Astrocyte (in vitro differentiated cells and primary cell): ENCODE data around the gene RPUSD1. TPM values are rescaled to one million over a fixed set of nuclear protein-coding genes. Genes with fewer than 3 reads are reported as not detected.

Experiments
- DNase-seq: peaks from one replicate; pipeline ENCODE4 v3.0.0-alpha.2; 2010; ENCODE audit warnings: low read depth
- FAIRE-seq: peaks from 2 replicates; lab custom pipeline; 2011; peaks lifted over from hg19 to GRCh38; lab: Jason Lieb, UNC
- H2AFZ ChIP-seq: 2 replicates; pipeline ENCODE4 v1.6.0; 2012; ENCODE audit warnings: low read depth, low read length, inconsistent platforms
- H3K27ac ChIP-seq: 2 replicates; pipeline ENCODE4 v1.5.1; 2011; ENCODE audit warnings: low read depth, low read length, inconsistent platforms
- H3K27me3 ChIP-seq: 2 replicates; pipeline ENCODE4 v1.6.0; 2011; ENCODE audit warnings: low read length, inconsistent platforms; ENCODE audit not compliant: insufficient read depth
- H3K36me3 ChIP-seq: 2 replicates; pipeline ENCODE4 v1.5.1; 2011; ENCODE audit warnings: low read length, inconsistent platforms; ENCODE audit not compliant: insufficient read depth
- H3K4me1 ChIP-seq: 2 replicates; pipeline ENCODE4 v1.5.1; 2011; ENCODE audit warnings: low read length, inconsistent platforms; ENCODE audit not compliant: insufficient read depth
- H3K4me2 ChIP-seq: 2 replicates; pipeline ENCODE4 v1.6.0; 2012; ENCODE audit warnings: low read length, inconsistent platforms
- H3K4me3 ChIP-seq: 2 replicates; pipeline ENCODE4 v1.5.1; 2011; ENCODE audit warnings: low read depth, mild to moderate bottlenecking, low read length, inconsistent platforms; ENCODE audit not compliant: insufficient read depth
- H3K79me2 ChIP-seq: 2 replicates; pipeline ENCODE4 v1.6.0; 2012; ENCODE audit warnings: mild to moderate bottlenecking, low read length, inconsistent platforms; ENCODE audit not compliant: insufficient read depth
- H3K9ac ChIP-seq: 2 replicates; pipeline ENCODE4 v1.6.0; 2012; ENCODE audit warnings: mild to moderate bottlenecking, low read length, inconsistent platforms
- H3K9me3 ChIP-seq: 2 replicates; pipeline ENCODE4 v1.5.1; 2012; ENCODE audit warnings: low read depth, mild to moderate bottlenecking, low read length, inconsistent platforms; ENCODE audit not compliant: insufficient read depth
- H4K20me1 ChIP-seq: 2 replicates; pipeline ENCODE4 v1.6.0; 2012; ENCODE audit warnings: low read length, inconsistent platforms; ENCODE audit not compliant: insufficient read depth
- H3K27ac Mint-ChIP-seq: one replicate; pipeline ENCODE4 v1.8.0; 2021; ENCODE audit warnings: mild to moderate bottlenecking, mixed read lengths; ENCODE audit not compliant: unreplicated experiment
- H3K27me3 Mint-ChIP-seq: one replicate; pipeline ENCODE4 v1.8.0; 2021; ENCODE audit warnings: low read depth, mixed read lengths; ENCODE audit not compliant: unreplicated experiment
- H3K36me3 Mint-ChIP-seq: one replicate; pipeline ENCODE4 v1.8.0; 2021; ENCODE audit warnings: low read depth, mixed read lengths; ENCODE audit not compliant: unreplicated experiment
- H3K4me1 Mint-ChIP-seq: one replicate; pipeline ENCODE4 v1.8.0; 2021; ENCODE audit warnings: low read depth, mixed read lengths; ENCODE audit not compliant: unreplicated experiment
- H3K4me3 Mint-ChIP-seq: one replicate; pipeline ENCODE4 v1.8.0; 2021; ENCODE audit warnings: mild to moderate bottlenecking, moderate library complexity, mixed read lengths; ENCODE audit not compliant: unreplicated experiment
- H3K9me3 Mint-ChIP-seq: one replicate; pipeline ENCODE4 v1.8.0; 2021; ENCODE audit warnings: mild to moderate bottlenecking, mixed read lengths; ENCODE audit not compliant: unreplicated experiment
- CTCF ChIP-seq: IDR thresholded peaks from 2 replicates; pipeline ENCODE4 v1.5.1; 2011; ENCODE audit warnings: low read depth, mild to moderate bottlenecking, inconsistent platforms, low read length, moderate library complexity; ENCODE audit not compliant: insufficient read depth
- EZH2 ChIP-seq: IDR thresholded peaks from 2 replicates; pipeline ENCODE4 v1.6.1; 2012; ENCODE audit warnings: mild to moderate bottlenecking, low read length, inconsistent platforms; ENCODE audit not compliant: insufficient read depth
- total RNA-seq: library from RNA; stranded (reverse); gene quantifications from 2 replicates; pipeline ENCODE4 v1.2.1, GENCODE V29; 2021

The RPUSD1 gene
- total RNA-seq, 1 donor from 2014 or later = 28.8 TPM

- Mint-ChIP-seq H3K4me3 (no peak overlapping the region), H3K27ac (no peak overlapping the region), H3K27me3 (peaks cover 33% of the 10 kb centered on the region), H3K9me3 (peaks cover 6% of the 10 kb centered on the region), H3K4me1 (no peaks in the 10 kb centered on the region), H3K36me3 (no peaks in the 10 kb centered on the region)
- H3K36me3 ChIP-seq = no peaks in the 10 kb centered on the region
- TF ChIP-seq CTCF (no peak), EZH2 (no peak)
- no peaks in the 10 kb centered on the region for H3K4me1 ChIP-seq
- H3K4me2 ChIP-seq = no peak overlapping the region
- H3K4me3 ChIP-seq = no peak overlapping the region
- H3K27ac ChIP-seq = no peak overlapping the region
- no peak overlapping the region for H3K9ac ChIP-seq
- no peaks in the 10 kb centered on the region for H4K20me1 ChIP-seq
- H3K27me3 ChIP-seq = peaks cover 9% of the 10 kb centered on the region
- FAIRE-seq (no peak), DNase-seq (no peak)
- no peak overlapping the region for H2AFZ ChIP-seq
- no peaks in the 10 kb centered on the region for H3K79me2 ChIP-seq
- H3K9me3 ChIP-seq = no peaks in the 10 kb centered on the region
Observed at GRCh38 chr16:830107-830870, 42.1 kb upstream of the RPUSD1 start.

GRCh38 chr16:828891-829290 lies 40.7 kb upstream of the RPUSD1 start:
- no peak overlapping the region for H3K27ac ChIP-seq
- FAIRE-seq (no peak), DNase-seq (no peak)
- no peak overlapping the region for H3K4me3 ChIP-seq
- no peaks in the 10 kb centered on the region for H3K9me3 ChIP-seq
- H3K9ac ChIP-seq = no peak overlapping the region
- Mint-ChIP-seq H3K27ac (no peak overlapping the region), H3K36me3 (no peaks in the 10 kb centered on the region), H3K27me3 (peaks cover 23% of the 10 kb centered on the region), H3K4me1 (no peaks in the 10 kb centered on the region), H3K9me3 (no peaks in the 10 kb centered on the region), H3K4me3 (no peak overlapping the region)
- no peak for TF ChIP-seq CTCF
- TF ChIP-seq EZH2 = no peak
- H3K27me3 ChIP-seq = peaks cover 16% of the 10 kb centered on the region
- H2AFZ ChIP-seq = no peak overlapping the region
- H3K4me1 ChIP-seq = no peaks in the 10 kb centered on the region
- no peaks in the 10 kb centered on the region for H3K36me3 ChIP-seq
- H3K4me2 ChIP-seq = no peak overlapping the region
- H4K20me1 ChIP-seq = no peaks in the 10 kb centered on the region
- no peaks in the 10 kb centered on the region for H3K79me2 ChIP-seq

GRCh38 chr16:827513-827912 lies 39.3 kb upstream of the RPUSD1 start:
- Histone ChIP-seq H3K9me3 (no peaks in the 10 kb centered on the region), H3K4me3 (no peak overlapping the region), H2AFZ (no peak overlapping the region), H3K27ac (no peak overlapping the region), H4K20me1 (no peaks in the 10 kb centered on the region), H3K4me1 (no peaks in the 10 kb centered on the region), H3K9ac (no peak overlapping the region), H3K27me3 (peaks cover 16% of the 10 kb centered on the region), H3K4me2 (no peak overlapping the region), H3K79me2 (no peaks in the 10 kb centered on the region), H3K36me3 (no peaks in the 10 kb centered on the region)
- DNase-seq (no peak), FAIRE-seq (no peak)
- H3K9me3 Mint-ChIP-seq = no peaks in the 10 kb centered on the region
- TF ChIP-seq EZH2 (no peak), CTCF (no peak)
- H3K4me3 Mint-ChIP-seq = no peak overlapping the region
- no peaks in the 10 kb centered on the region for H3K4me1 Mint-ChIP-seq
- peaks cover 3% of the 10 kb centered on the region for H3K36me3 Mint-ChIP-seq
- H3K27ac Mint-ChIP-seq = no peak overlapping the region
- peaks cover 24% of the 10 kb centered on the region for H3K27me3 Mint-ChIP-seq
